GM19468 (cell line): Measurements from ENCODE around the gene LZTR1.

Experiments
- ATAC-seq: cut with Tn5 transposase; IDR thresholded peaks from one replicate; pipeline ENCODE4 v1.9.1; 2021; ENCODE audit warnings: mild to moderate bottlenecking, moderate library complexity, moderate number of reproducible peaks; ENCODE audit not compliant: unreplicated experiment; ENCODE audit errors: extremely low read depth

The LZTR1 gene

DNA sequence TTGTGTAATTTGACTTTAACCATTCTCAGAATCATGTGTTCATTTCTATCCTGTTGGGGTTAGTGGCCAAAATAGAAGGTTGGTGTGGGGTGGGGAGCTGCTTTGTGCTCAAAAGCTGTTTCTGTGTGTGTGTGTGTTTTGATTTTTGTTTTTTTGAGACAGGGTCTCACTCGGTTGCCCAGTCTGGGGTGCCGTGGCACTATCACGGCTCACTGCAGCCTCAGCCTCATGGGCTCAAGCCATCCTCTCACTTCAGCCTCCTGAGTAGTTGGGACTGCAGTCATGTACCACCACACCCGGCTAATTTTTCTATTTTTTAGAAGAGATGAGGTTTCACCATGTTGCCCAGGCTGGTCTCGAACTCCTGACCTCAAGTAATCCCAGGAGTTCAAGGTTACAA is 33.1 kb upstream of the LZTR1 start:
- ATAC-seq: no peak

DNA sequence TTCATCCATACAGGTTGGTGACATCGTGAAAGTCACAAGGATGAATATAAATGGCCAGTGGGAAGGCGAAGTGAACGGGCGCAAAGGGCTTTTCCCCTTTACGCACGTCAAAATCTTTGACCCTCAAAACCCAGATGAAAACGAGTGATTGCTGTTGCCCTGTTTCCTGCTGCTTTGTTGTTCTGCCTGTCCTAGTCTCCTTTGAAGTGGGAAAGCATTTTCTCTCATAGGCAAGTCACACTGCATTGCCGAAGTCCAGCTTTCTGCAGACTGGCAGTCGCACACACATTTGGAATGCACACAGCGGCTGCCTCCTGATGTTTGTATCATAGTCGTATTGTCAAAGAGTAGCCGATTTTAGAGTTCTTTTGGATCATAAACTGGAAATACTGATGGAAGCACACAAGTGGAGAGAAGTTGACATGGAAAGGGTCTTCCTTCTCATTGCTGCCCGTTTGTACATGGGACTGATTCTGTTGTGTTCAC is 32.4 kb upstream of the LZTR1 start:
- ATAC-seq: no peak

DNA sequence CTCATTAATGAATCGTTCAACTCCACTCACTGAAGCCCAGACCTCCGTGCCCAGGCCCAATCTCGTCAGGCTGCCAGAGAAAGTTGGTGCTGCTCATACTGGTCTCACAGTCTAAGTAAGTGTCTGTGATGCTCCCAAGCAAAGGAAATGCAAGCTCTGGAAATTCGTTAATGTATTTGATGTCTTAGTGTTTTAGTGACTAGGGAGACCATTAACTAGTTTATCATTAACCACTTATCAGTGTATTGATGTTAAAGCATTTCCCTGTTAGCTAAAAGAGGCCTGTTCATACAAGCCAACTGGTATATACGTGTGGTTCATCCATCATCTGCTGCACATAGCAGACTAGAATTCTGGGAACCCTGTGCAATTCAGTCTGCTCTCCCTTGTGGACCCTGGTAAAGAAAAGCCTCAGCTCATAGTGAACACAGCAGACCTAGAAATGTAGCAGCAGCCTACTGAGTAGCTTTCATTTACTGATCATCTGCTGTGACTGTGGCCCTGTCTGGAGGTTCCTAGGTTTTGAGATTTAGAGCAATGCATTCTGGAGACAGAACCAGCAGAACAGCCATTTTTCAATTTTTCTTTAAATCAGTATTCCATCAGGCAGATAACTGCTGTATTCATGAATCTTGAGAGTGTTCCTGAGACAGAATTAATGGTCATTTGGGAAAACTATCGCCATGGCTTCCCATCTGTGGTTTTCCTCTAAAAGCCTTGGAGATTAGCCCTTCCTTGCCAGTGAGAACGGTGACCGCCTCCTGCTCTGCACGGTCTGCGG is 30.8 kb upstream of the LZTR1 start:
- ATAC-seq: no peak

DNA sequence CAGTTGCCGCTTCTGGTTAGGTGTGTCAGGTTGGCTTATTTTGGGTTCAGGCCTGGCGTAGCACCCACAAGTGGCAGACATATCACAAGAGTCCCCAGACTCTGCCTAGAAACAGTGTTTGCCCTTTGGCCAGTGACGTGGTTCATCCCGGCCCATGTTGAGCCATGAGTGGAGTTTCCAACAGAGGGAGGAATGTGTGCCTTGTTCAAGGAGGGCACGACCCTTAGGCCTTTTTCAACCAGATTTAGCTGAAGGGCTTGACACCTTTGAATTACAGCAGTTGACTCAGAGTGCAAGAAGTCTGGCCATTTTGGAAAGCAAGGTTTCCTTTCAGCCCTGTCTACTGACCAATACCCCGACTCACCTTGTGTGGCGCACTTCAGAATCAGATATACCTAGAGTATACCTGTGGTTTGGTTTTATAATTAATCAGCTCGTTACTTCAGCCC is 30.1 kb upstream of the LZTR1 start:
- no peak for ATAC-seq

DNA sequence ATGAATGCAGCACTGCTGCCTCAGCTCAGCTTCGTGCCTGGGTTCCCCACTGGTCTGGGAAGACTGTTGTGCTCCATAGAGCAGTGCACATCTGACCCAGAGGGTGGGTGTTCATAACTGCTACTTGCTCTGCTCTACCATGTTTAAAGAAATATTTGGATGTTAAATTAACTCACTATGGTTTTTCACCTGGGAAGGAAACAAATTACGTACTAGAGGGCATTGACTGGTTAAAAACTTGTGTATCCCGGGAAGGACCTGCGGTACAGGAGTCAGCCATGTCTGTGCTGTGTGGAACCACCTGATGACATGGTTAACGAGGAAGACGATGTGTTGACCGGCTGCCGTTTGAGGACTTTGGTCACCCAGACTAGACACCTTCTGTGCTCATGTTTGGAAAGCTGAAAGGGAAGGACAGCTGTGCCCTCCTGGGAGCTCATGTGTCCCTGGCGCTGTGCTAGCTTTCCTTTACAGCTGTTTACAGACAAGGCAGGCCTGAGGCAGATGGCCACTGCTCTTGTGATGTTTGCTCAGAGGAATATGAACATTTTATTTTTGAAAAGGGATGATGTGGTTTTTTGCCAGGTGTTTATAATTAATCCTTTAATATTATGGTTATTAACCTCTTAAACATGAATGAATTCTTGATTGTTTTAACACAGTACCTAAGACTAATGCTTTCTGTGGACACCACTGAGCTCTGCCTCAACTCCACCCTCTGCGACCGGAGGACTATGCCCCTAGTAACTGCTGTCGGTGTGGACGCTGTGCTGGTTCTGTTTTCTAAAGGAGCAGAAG is 29.4 kb upstream of the LZTR1 start:
- no peak for ATAC-seq

- no peak for ATAC-seq
Observed at GRCh38 chr22:20953342-20953608, 28.8 kb upstream of the LZTR1 start.

- ATAC-seq: no peak
Observed at GRCh38 chr22:20953668-20954500, 28.2 kb upstream of the LZTR1 start.

- no peak for ATAC-seq
Observed at GRCh38 chr22:20955548-20955947, 26.5 kb upstream of the LZTR1 start.

DNA sequence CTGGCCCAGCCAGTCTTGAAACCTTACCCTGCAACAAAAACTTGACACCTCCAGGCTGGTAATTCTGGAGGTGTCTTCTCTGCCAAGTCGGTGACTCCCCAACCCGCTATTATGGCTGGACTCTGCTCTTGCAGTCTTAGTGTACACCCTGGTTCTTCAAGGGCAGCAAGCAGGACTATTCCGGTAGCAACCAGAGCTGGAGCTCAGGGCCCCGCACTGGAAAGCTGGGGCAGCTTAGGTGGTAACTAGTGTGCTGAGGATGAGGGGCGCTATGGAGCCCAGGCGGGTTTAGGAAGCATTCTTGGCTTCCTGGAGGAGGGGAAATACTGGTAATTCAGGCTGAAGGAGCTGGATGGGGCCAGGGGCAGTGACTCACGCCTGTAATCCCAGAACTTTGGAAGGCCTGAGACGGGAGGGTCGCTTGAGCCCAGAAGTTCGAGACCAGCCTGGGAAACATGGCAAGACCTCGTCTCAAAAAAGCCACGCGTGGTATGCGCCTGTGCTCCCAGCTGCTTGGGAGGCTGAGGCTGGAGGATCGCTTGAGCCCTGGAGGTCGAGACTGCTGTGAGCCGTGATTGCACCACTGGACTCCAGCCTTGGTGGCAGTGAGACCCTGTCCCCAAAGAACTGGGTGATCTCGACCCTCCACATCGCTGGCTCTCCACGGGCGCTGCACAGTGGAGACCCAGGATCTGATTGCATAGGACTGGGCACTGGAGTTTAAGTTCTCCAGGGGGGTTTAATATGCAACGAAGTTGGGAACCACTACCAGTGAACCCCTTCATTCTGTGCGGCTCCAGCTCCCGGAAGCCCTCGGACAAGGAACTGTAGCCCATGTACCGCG is 25.6 kb upstream of the LZTR1 start:
- no peak for ATAC-seq

DNA sequence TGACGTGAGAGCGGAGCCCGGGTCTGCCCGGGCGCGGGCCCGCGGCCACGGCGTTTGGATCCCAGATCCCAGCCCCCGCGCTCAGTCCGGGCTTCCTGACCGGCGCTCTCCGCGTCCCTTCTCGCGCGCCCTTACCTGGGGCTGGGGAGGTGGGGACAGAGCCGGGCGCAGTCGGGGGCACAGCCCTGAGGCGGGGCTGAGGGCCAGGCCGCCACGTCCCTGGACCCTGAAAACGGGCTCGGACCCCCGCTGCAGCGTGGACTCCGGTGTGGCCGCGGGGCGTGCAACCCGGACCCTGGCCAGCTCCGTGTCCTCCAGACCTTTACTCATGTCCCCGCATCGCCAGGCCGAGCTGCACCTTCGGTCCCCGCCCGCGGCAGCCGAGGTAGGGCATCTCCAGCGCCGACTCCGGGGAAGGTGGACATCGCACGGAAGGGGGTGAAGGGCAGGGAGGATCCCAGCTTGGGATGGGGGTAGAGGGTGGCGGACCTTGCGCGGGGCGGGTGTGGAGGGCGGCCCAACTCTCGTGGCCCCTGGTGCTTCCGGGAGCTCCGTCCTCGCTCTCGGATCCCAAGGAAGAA is 24.9 kb upstream of the LZTR1 start:
- no peak for ATAC-seq

DNA sequence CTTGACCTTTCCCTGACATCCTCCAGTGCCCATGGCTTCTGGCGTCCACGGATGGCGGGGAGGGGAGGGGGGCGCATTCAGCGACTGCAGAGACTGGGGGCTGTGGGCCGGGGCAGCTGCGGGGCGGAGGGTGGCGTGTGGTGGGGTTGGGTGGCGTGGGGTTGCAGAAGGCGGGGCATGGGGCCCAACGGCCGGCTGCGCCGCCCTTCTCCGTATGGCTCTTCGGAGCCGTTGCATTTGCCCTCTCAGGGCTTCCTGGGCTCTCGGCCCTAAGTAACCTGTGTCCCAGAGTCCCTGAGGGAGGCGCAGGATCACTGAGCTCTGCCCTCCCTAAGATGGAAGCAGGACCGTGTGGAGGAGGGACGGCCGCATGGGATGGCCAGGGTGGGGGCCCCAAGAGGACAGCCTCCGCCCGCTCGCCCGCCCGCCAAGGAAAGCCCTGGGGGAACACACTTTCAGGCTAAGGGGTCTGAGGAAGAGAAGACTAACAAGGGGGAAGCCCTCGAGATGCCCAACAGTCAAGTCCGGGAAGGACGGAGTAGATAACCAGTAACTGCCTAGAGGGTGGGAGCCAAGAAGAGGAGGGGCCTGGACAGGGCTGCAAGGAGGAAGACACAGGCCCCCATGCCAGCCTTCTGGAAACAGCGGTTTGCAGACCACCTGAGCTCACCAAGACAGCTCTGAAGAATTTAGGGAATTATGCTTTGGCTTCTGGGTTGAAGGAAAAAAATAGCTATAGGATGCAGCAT is 24.2 kb upstream of the LZTR1 start:
- ATAC-seq: no peak

DNA sequence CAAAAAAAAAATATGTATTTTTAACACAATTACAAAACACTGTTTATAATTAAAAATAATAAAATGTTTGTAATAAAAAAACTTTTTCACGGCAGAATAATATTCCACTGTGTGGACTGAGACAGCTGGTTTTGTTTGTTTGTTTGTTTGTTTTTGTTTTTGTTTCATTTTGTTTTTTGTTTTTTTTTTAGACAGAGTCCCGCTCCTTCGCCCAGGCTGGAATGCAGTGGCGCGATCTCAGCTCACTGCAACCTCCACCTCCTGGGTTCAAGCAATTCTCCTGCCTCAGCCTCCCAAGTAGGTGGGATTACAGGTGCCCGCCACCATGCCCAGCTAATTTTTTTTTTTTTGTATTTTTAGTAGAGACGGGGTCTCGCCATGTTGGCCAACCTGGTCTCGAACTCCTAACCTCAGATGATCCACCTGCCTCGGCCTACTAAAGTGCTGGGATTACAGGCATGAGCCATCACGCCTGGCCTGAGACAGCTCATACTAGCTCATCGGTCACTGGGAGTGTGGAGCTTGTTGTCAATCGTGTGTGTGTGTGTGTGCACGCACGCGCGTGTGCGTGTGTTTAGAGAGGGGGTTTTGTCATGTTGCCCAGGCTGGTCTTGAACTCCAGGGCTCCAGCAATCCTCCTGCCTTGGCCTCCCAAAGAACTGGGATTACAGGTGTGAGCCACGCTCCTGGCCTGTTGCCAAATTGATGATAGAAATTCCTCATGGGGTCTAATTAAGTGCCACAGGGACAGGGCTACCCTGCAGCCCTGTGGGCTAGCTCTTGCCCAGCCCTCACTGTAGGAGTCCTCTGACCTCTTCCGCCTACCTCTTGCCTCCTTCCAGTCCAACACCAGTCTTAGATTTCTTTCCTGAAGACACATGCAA is 22.3 kb upstream of the LZTR1 start:
- no peak for ATAC-seq

DNA sequence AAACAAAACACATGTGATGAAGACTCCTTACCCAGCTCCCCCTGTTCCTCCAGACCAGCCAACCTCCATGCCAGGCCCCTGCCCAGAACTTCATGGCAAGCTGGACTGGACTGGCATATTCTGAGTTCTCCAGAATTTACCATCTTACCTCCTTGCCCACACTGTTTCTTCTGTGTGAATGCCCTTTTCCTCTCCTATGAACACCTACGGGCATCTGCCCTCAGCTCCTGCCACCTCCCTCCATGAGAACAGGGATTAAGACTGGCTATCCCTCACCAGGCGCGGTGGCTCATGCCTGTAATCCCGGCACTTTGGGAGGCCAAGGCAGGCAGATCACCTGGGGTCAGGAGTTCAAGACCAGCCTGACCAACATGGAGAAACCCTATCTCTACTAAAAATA is 21.5 kb upstream of the LZTR1 start:
- no peak for ATAC-seq

DNA sequence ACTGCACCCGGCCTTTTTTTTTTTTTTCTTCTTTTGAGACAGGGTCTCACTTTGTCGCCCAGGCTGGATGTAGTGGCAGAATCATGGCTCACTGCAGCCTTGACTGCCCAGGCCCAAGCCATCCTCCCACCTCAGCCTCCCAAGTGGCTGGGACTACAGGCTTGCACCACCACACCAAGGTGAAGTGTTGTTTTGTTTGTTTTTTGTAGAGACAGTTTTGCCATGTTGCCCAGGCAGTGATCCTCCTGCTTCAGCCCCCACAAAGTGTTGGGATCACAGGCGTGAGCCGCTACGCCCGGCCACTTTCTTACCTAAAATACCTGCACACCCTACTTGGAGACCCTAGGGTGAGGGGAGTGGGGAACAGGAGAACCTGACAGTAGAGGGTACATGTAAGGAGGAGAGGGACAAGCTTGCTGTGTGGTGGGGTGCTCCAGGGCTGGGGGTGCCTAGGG is 19.6 kb upstream of the LZTR1 start:
- no peak for ATAC-seq

DNA sequence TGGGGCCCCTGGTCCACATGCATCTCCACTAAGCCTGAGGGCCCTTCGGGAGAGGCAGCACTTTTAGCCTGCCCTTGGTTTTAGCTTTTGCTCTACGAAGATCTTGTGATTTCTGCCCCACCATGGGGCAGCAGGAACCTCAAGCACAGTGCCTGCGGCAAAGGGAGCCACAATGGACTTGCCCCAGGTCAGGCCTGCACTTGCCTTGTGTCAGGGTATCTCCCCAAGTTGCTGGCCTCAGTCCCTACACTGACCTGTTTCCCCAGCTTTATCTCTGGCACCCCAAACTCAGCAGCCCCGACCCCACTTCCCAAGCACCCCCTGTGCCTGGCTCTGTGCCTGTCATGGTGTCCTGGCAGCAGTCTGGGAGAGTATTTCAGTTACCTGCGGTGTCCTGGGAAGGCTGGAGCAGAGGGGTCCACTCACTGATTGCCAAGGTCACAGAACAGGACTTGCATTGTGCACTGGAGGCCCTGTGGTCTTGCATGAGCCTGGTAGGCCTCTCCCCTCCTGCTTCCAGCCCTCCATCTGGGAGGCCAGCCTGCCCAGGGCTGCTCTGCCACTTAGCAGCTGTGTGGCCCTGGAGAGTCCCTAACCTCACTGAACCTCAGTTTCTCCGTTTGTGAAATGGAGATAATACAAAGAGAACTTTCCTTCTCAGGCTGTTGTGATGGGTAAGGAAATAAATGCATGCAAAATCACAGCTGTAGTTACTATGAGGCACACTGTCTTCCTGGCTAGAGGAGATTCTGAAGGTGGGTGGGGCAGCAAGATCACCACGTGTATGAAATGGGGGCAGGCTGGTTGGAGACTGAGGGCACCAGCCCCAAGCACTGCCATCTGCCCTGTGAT is 18.7 kb upstream of the LZTR1 start:
- no peak for ATAC-seq

- ATAC-seq: no peak
Observed at GRCh38 chr22:20964090-20964798, 17.9 kb upstream of the LZTR1 start.

GRCh38 chr22:20964799-20965103 is 17.3 kb upstream of the LZTR1 start:
- no peak for ATAC-seq
